K562 (cell line): ENCODE measurements around the gene ZBTB2. TPM values are rescaled to one million over a fixed set of nuclear protein-coding genes. Genes with fewer than 3 reads are reported as not detected.

Source experiments
- HDAC6 ChIP-seq: IDR thresholded peaks from 2 replicates; pipeline ENCODE4 v1.6.1; 2012; ENCODE audit warnings: low read depth, mild to moderate bottlenecking, control low read depth, inconsistent platforms, low read length, moderate library complexity
- HSF4 ChIP-seq: fragments of 250-450 bp; sonication (Bioruptor Pico); IDR thresholded peaks from 2 replicates; pipeline ENCODE4 v2.1.2; 2022; ENCODE audit warnings: mild to moderate bottlenecking, moderate library complexity, borderline replicate concordance
- KLF13 ChIP-seq: fragments of 450-650 bp; IDR thresholded peaks from 2 replicates; pipeline ENCODE4 v1.6.1; 2016; ENCODE audit warnings: missing genetic modification characterization, low read depth, mild to moderate bottlenecking, missing compliant biosample characterization, moderate library complexity, borderline replicate concordance
- PRDM10 ChIP-seq: fragments of 450-650 bp; IDR thresholded peaks from 2 replicates; pipeline ENCODE4 v1.6.1; 2018; ENCODE audit not compliant: partially characterized antibody
- SMC3 ChIP-seq: conservative IDR thresholded peaks from 2 replicates; pipeline ENCODE4 v1.6.1; 2011; ENCODE audit warnings: low read depth, low read length, improper control_type of control experiment; ENCODE audit not compliant: insufficient read depth
- SNIP1 ChIP-seq: fragments of 450-650 bp; IDR thresholded peaks from 2 replicates; pipeline ENCODE4 v1.7.1; 2017; ENCODE audit warnings: low read depth, mild to moderate bottlenecking
- TAF7 ChIP-seq: fragments of 450-650 bp; IDR thresholded peaks from 2 replicates; pipeline ENCODE4 v1.6.1; 2016; ENCODE audit warnings: missing genetic modification characterization, missing compliant biosample characterization
- TBL1XR1 ChIP-seq, 2 experiments: IDR thresholded peaks; 2 replicates each; pipeline ENCODE4 v1.6.1; 2012; ENCODE audit warnings: improper control_type of control experiment in 2 of 2, low read length in 2 of 2, mild to moderate bottlenecking in 1 of 2
- YBX1 ChIP-seq: fragments of 450-650 bp; IDR thresholded peaks from 2 replicates; pipeline ENCODE4 v1.7.1; 2016; ENCODE audit warnings: mild to moderate bottlenecking
- ZNF398 ChIP-seq: fragments of 250-450 bp; sonication (Bioruptor Pico); IDR thresholded peaks from 2 replicates; pipeline ENCODE4 v1.8.0; 2021; ENCODE audit warnings: moderate library complexity, mild to moderate bottlenecking, inconsistent platforms
- ZNF57 ChIP-seq: fragments of 450-650 bp; formaldehyde crosslinking; IDR thresholded peaks from 2 replicates; pipeline ENCODE4 v1.4.0; 2020; ENCODE audit warnings: mild to moderate bottlenecking, moderate library complexity
- ZNF76 ChIP-seq: fragments of 250-450 bp; sonication (Bioruptor Pico); IDR thresholded peaks from 2 replicates; pipeline ENCODE4 v1.4.0; 2020; ENCODE audit warnings: mild to moderate bottlenecking, moderate library complexity, borderline replicate concordance
- polyA plus RNA-seq, 8 experiments: library from polyadenylated mRNA; depleted of rRNA in 4 of 8; stranded (reverse) in 5 of 8; unstranded in 3 of 8; fragments of >200 nt; fragmentation: Nextera tagmentation in 2 of 8; fragmentation: Illumina TruSeq in 1 of 8; extraction: Ambion mirVana in 2 of 8; extraction: Trizol in 1 of 8; gene quantifications; 2 replicates each; pipeline versions ENCODE4 v1.2.1 to v1.2.3, GENCODE V29; 2011 to 2014; ENCODE audit warnings: inconsistent platforms in 1 of 8, missing spikeins in 1 of 8
- total RNA-seq, 7 experiments: library from RNA; depleted of rRNA in 6 of 7; stranded (reverse); fragments of >200 nt in 6 of 7; fragmentation: Illumina TruSeq in 2 of 7; extraction: Trizol in 2 of 7; gene quantifications; 2 replicates each; pipeline versions ENCODE4 v1.2.1 to v1.2.3, GENCODE V29; 2011 to 2021; ENCODE audit warnings: low replicate concordance in 1 of 7
- TF ChIP-seq, protein P1 (sequence below), 2 experiments: fragments of 450-650 bp; IDR thresholded peaks; 2 replicates each; pipeline ENCODE4 v1.6.1; 2016; ENCODE audit warnings: mild to moderate bottlenecking in 2 of 2, borderline replicate concordance in 1 of 2, low read depth in 1 of 2, moderate library complexity in 1 of 2

Gene ZBTB2
- total and polyA plus RNA-seq, 9 of the 15 experiments (the other 6 are each of a cell fraction or from before 2014, with no cell fraction given): 5.1 to 26.2 (median 16.4) TPM

GRCh38 chr6:151390851-151391470 is 398 bp downstream of the ZBTB2 start (continued):
- TF ChIP-seq HDAC6: no peak
- TF ChIP-seq, protein P1, sequence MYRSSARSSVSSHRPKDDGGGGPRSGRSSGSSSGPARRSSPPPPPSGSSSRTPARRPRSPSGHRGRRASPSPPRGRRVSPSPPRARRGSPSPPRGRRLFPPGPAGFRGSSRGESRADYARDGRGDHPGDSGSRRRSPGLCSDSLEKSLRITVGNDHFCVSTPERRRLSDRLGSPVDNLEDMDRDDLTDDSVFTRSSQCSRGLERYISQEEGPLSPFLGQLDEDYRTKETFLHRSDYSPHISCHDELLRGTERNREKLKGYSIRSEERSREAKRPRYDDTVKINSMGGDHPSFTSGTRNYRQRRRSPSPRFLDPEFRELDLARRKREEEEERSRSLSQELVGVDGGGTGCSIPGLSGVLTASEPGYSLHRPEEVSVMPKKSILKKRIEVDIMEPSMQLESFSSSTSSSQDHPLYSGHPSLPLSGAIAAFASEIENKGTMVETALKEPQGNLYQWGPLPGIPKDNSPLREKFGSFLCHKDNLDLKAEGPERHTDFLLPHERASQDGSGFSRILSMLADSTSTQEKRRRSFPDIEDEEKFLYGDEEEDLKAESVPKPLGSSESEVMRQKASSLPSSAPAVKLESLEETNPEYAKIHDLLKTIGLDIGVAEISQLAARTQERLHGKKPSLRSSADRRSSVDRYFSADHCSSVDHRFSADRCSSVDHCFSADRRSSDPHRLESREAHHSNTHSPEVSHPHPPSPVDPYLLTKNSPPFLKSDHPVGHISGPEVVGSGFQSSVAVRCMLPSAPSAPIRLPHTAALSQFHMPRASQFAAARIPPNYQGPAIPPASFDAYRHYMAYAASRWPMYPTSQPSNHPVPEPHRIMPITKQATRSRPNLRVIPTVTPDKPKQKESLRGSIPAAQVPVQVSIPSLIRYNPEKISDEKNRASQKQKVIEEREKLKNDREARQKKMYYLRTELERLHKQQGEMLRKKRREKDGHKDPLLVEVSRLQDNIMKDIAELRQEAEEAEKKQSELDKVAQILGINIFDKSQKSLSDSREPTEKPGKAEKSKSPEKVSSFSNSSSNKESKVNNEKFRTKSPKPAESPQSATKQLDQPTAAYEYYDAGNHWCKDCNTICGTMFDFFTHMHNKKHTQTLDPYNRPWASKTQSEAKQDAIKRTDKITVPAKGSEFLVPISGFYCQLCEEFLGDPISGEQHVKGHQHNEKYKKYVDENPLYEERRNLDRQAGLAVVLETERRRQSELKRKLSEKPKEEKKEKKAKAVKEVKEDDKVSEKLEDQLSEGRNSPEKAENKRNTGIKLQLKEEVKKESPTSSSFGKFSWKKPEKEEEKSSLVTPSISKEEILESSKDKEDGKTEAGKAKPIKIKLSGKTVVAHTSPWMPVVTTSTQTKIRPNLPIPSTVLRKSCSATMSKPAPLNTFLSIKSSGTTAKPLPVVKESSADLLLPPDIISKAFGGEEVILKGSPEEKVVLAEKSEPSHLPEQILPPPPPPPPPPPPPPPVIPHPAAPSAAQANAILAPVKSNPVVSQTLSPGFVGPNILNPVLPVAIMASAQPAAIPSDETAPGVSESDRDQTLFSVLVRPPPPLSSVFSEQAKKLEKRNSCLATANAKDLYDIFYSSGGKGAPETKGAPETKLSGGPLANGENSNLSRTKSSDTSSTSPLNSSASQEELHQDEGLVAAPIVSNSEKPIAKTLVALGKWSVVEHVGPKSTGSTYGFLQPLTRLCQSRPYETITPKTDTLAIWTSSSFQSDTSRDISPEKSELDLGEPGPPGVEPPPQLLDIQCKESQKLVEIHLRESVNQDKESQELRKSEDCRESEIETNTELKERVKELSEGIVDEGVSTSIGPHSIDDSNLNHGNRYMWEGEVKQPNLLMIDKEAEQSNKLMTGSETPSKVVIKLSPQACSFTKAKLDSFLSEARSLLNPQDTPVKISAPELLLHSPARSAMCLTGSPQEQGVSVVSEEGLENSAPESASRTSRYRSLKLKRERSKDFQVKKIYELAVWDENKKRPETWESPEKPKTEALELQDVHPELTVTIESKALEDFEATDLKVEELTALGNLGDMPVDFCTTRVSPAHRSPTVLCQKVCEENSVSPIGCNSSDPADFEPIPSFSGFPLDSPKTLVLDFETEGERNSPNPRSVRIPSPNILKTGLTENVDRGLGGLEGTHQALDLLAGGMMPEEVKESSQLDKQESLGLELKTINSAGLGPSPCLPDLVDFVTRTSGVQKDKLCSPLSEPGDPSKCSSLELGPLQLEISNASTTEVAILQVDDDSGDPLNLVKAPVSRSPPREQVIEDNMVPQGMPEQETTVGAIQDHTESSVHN (IDR thresholded peaks at IDR 0.05; ENCODE audit: borderline replicate concordance in 1 of 2, low read depth in 1 of 2): no peak
- no peak for TF ChIP-seq TBL1XR1 (IDR thresholded peaks at IDR 0.05; ENCODE audit: low read length in 2 of 2)
- TF ChIP-seq KLF13: peak; percentile 56; the same call in 1 of the 2 replicates
- no peak for TF ChIP-seq SMC3
- no peak for TF ChIP-seq HSF4 (CRISPR knock-in tag)
- TF ChIP-seq YBX1: no peak
- no peak for TF ChIP-seq SNIP1
- no peak for TF ChIP-seq PRDM10
- no peak for TF ChIP-seq ZNF398
- TF ChIP-seq ZNF57 (CRISPR knock-in tag): no peak
- no peak for TF ChIP-seq TAF7 (tag)
- peak; percentile 77; the same call in 1 of the 2 replicates for TF ChIP-seq ZNF76 (CRISPR knock-in tag)
